Measurements from ENCODE around the gene GMCL1.

DNA sequence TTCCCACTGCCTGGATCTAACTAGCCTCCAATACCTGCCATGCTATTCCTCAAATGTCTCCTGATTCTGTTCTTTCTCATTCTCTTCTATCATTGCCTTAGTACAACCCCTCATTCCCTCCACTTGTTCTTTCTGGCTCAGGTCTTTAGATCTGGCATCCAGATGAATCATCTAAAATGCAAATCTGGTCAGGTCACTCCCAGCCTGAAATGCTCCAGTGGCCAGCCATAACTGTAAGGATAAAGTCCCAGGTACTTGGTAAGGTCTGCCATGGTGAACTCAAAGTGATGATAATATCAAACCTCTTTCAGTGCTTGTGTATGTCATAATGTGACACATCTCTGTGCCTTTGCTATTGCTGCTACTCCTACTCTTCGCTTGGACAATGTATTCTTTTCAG, 61.4 kb downstream of the GMCL1 start:
- TF ChIP-seq, protein P1, sequence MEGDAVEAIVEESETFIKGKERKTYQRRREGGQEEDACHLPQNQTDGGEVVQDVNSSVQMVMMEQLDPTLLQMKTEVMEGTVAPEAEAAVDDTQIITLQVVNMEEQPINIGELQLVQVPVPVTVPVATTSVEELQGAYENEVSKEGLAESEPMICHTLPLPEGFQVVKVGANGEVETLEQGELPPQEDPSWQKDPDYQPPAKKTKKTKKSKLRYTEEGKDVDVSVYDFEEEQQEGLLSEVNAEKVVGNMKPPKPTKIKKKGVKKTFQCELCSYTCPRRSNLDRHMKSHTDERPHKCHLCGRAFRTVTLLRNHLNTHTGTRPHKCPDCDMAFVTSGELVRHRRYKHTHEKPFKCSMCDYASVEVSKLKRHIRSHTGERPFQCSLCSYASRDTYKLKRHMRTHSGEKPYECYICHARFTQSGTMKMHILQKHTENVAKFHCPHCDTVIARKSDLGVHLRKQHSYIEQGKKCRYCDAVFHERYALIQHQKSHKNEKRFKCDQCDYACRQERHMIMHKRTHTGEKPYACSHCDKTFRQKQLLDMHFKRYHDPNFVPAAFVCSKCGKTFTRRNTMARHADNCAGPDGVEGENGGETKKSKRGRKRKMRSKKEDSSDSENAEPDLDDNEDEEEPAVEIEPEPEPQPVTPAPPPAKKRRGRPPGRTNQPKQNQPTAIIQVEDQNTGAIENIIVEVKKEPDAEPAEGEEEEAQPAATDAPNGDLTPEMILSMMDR (IDR thresholded peaks at IDR 0.05) = no peak
- TF ChIP-seq POLR2AphosphoS5 (IDR thresholded peaks at IDR 0.05; ENCODE audit: low read depth, low read length) (no peak), TCF7L2 (IDR thresholded peaks at IDR 0.05; ENCODE audit: low read depth, low read length) (no peak)

Data from Panc1 (cell line).